ENCODE results near the gene KBTBD3. TPM values are rescaled to one million over a fixed set of nuclear protein-coding genes. Genes with fewer than 3 reads are reported as not detected.
A peak's percentile ranks its signal among the peaks of the same experiment; 100 is the strongest.

KBTBD3 gene
- total RNA-seq, 4 donors from 2014 or later: 6.6 to 16.5 (median 7.9) TPM

- TF ChIP-seq POLR2AphosphoS5 (IDR thresholded peaks at IDR 0.05): no peak
- TF ChIP-seq CTCF (IDR thresholded peaks at IDR 0.05): peak; percentile 78 to 81 (median 79)
- Histone ChIP-seq H3K27me3 (no peaks in the 10 kb centered on the region), H3K4me1 (peaks cover 6 to 62% (median 12%) of the 10 kb centered on the region in 3 donors), H3K36me3 (peaks cover 0 to 27% of the 10 kb centered on the region in 2 donors), H3K4me3 (no peak overlapping the region), H3K9me3 (no peaks in the 10 kb centered on the region), H3K27ac (no peak overlapping the region)
- no peak for ATAC-seq
- WGBS, 2 donors (ENCODE audit: low coverage in 1 of 2): 29 to 33% methylated on average over 9 of the region's 9 CpGs
These were observed 10.8 kb upstream of the KBTBD3 start for GRCh38 chr11:106087815-106088435.

- TF ChIP-seq EP300 (IDR thresholded peaks at IDR 0.05) (no peak), POLR2A (IDR thresholded peaks at IDR 0.05) (no peak), POLR2AphosphoS5 (IDR thresholded peaks at IDR 0.05) (no peak), CTCF (IDR thresholded peaks at IDR 0.05) (no peak)
- H3K27me3 ChIP-seq: no peaks in the 10 kb centered on the region
- 35 to 94% methylated on average over 2 of the region's 2 CpGs for WGBS, 2 donors (ENCODE audit: low coverage in 1 of 2)
- peaks cover 10 to 71% (median 15%) of the 10 kb centered on the region in 3 donors for H3K4me1 ChIP-seq
- H3K9me3 ChIP-seq: no peaks in the 10 kb centered on the region
- ATAC-seq: no peak
- peaks cover 0 to 23% of the 10 kb centered on the region in 2 donors for H3K36me3 ChIP-seq
- no peak overlapping the region for H3K4me3 ChIP-seq
- peak overlapping the region in 3 of 4 donors; percentile 21 to 48 (median 27) for H3K27ac ChIP-seq
These were observed 9.7 kb upstream of the KBTBD3 start for GRCh38 chr11:106086850-106087249.

- H3K36me3 ChIP-seq: peaks cover 0 to 20% of the 10 kb centered on the region in 2 donors
- no peaks in the 10 kb centered on the region for H3K9me3 ChIP-seq
- H3K27ac ChIP-seq: peak overlapping the region in 2 of 4 donors; percentile 21 to 48
- no peak overlapping the region for H3K4me3 ChIP-seq
- peaks cover 13 to 71% (median 15%) of the 10 kb centered on the region in 3 donors for H3K4me1 ChIP-seq
- ATAC-seq: no peak
- WGBS, 2 donors (ENCODE audit: low coverage in 1 of 2): 93 to 100% methylated on average over 1 of the region's 1 CpG
- TF ChIP-seq POLR2AphosphoS5 (IDR thresholded peaks at IDR 0.05): no peak
- TF ChIP-seq CTCF (IDR thresholded peaks at IDR 0.05): no peak
- no peak for TF ChIP-seq POLR2A (IDR thresholded peaks at IDR 0.05)
- no peak for TF ChIP-seq EP300 (IDR thresholded peaks at IDR 0.05)
- H3K27me3 ChIP-seq: no peaks in the 10 kb centered on the region
These were observed 9.0 kb upstream of the KBTBD3 start for GRCh38 chr11:106086135-106086534.

- H3K4me1 ChIP-seq: peaks cover 20 to 64% (median 24%) of the 10 kb centered on the region in 3 donors
- no peak for ATAC-seq
- H3K4me3 ChIP-seq: no peak overlapping the region
- no peak overlapping the region for H3K27ac ChIP-seq
- H3K27me3 ChIP-seq: no peaks in the 10 kb centered on the region
- H3K9me3 ChIP-seq: no peaks in the 10 kb centered on the region
- peaks cover 0 to 33% of the 10 kb centered on the region in 2 donors for H3K36me3 ChIP-seq
- no peak for TF ChIP-seq EP300 (IDR thresholded peaks at IDR 0.05)
- no peak for TF ChIP-seq POLR2A (IDR thresholded peaks at IDR 0.05)
- no peak for TF ChIP-seq POLR2AphosphoS5 (IDR thresholded peaks at IDR 0.05)
- TF ChIP-seq CTCF (IDR thresholded peaks at IDR 0.05): no peak
These were observed 4.9 kb upstream of the KBTBD3 start for GRCh38 chr11:106082096-106082495.

Measured in gastroesophageal sphincter (tissue), 4 donors.